SK-N-SH treated with all-trans-retinoic acid at 6 μM for 48 hours (cell line): ENCODE measurements around the gene SCN8A.

ENCODE experiments used
- CSDC2 ChIP-seq: fragments of 250-450 bp; sonication (Bioruptor Pico); IDR thresholded peaks from 2 replicates; pipeline ENCODE4 v1.5.0; 2020; ENCODE audit warnings: mild to moderate bottlenecking, moderate library complexity
- OSR1 ChIP-seq: fragments of 250-450 bp; sonication (Bioruptor Pico); IDR thresholded peaks from 2 replicates; pipeline ENCODE4 v1.8.0; 2022; ENCODE audit warnings: moderate library complexity, mild to moderate bottlenecking, inconsistent platforms
- ZFP3 ChIP-seq: fragments of 250-450 bp; sonication (Bioruptor Pico); IDR thresholded peaks from 2 replicates; pipeline ENCODE4 v1.5.0; 2020; ENCODE audit warnings: mild to moderate bottlenecking, moderate library complexity
- TF ChIP-seq, protein P1 (sequence below): fragments of 250-450 bp; sonication (Bioruptor Pico); IDR thresholded peaks from 2 replicates; pipeline ENCODE4 v1.8.0; 2021; ENCODE audit warnings: low read depth, mild to moderate bottlenecking, moderate library complexity, borderline replicate concordance

DNA sequence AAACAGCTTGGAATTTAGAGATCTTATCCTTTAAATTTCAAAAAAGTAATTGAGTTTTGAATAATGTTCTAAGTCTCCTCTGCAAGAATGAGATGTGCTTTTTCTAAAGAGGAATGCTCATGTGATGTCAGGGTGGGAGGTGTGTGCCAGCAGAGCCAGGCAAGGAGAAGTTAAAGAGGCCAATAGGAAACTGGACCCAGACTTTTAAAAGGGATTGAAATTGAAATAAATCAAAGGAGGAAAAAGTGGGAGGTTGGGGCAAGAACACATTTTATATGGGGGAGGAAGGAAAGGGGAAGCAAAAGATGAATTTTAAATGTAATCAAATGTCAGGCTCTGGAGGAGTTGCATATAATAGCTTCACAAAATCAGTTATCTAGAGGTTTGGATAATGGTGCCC lies 131.4 kb downstream of the SCN8A start:
- TF ChIP-seq OSR1 (no peak), ZFP3 (CRISPR knock-in tag) (no peak), CSDC2 (CRISPR knock-in tag) (no peak)
- TF ChIP-seq, protein P1, sequence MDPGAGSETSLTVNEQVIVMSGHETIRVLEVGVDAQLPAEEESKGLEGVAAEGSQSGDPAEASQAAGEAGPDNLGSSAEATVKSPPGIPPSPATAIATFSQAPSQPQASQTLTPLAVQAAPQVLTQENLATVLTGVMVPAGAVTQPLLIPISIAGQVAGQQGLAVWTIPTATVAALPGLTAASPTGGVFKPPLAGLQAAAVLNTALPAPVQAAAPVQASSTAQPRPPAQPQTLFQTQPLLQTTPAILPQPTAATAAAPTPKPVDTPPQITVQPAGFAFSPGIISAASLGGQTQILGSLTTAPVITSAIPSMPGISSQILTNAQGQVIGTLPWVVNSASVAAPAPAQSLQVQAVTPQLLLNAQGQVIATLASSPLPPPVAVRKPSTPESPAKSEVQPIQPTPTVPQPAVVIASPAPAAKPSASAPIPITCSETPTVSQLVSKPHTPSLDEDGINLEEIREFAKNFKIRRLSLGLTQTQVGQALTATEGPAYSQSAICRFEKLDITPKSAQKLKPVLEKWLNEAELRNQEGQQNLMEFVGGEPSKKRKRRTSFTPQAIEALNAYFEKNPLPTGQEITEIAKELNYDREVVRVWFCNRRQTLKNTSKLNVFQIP (CRISPR knock-in tag), result no peak
